Dedifferentiated amniotic fluid mesenchymal stem cell (primary cell): Measurements from ENCODE around the gene IL17RB.

Source experiments
- DNase-seq: peaks from one replicate; pipeline ENCODE4 v3.0.0-alpha.2; 2016; ENCODE audit errors: extremely low spot score

IL17RB gene

GRCh38 chr3:53812434-53812833, 33.9 kb upstream of the IL17RB start:
- no peak for DNase-seq

- no peak for DNase-seq
Observed at GRCh38 chr3:53813229-53813628, 33.1 kb upstream of the IL17RB start.

- no peak for DNase-seq
Observed at GRCh38 chr3:53813876-53814275, 32.5 kb upstream of the IL17RB start.

- no peak for DNase-seq
Observed at GRCh38 chr3:53815067-53815466, 31.3 kb upstream of the IL17RB start.

GRCh38 chr3:53815651-53816050, 30.7 kb upstream of the IL17RB start:
- no peak for DNase-seq

GRCh38 chr3:53816425-53816824, 29.9 kb upstream of the IL17RB start:
- no peak for DNase-seq

- DNase-seq: no peak
Observed at GRCh38 chr3:53817211-53817610, 29.2 kb upstream of the IL17RB start.

- no peak for DNase-seq
Observed at GRCh38 chr3:53817809-53818208, 28.6 kb upstream of the IL17RB start.

- no peak for DNase-seq
Observed at GRCh38 chr3:53818221-53819162, 27.9 kb upstream of the IL17RB start.

GRCh38 chr3:53819163-53819868, 27.1 kb upstream of the IL17RB start:
- DNase-seq: no peak

- no peak for DNase-seq
Observed at GRCh38 chr3:53820084-53820483, 26.3 kb upstream of the IL17RB start.

GRCh38 chr3:53820756-53821580, 25.4 kb upstream of the IL17RB start:
- no peak for DNase-seq

- DNase-seq: no peak
Observed at GRCh38 chr3:53821631-53822121, 24.7 kb upstream of the IL17RB start.

- DNase-seq: no peak
Observed at GRCh38 chr3:53822331-53822741, 24.0 kb upstream of the IL17RB start.

- DNase-seq: no peak
Observed at GRCh38 chr3:53823026-53823955, 23.1 kb upstream of the IL17RB start.

GRCh38 chr3:53823956-53824657, 22.3 kb upstream of the IL17RB start:
- DNase-seq: no peak

GRCh38 chr3:53824795-53825194, 21.6 kb upstream of the IL17RB start:
- DNase-seq: no peak

- no peak for DNase-seq
Observed at GRCh38 chr3:53826048-53826447, 20.3 kb upstream of the IL17RB start.

- DNase-seq: no peak
Observed at GRCh38 chr3:53828581-53828980, 17.8 kb upstream of the IL17RB start.

- no peak for DNase-seq
Observed at GRCh38 chr3:53829605-53830004, 16.8 kb upstream of the IL17RB start.
